ENCODE data around the gene ZFAND3. TPM values are rescaled to one million over a fixed set of nuclear protein-coding genes. Genes with fewer than 3 reads are reported as not detected.
A peak's percentile ranks its signal among the peaks of the same experiment; 100 is the strongest.

The ZFAND3 gene
- total and polyA plus RNA-seq, 10 of the 15 experiments (the other 5 are each of a cell fraction or from before 2014, with no cell fraction given) = 0.90 to 34.4 (median 16.3) TPM

GRCh38 chr6:38099221-38099620 lies 279.7 kb downstream of the ZFAND3 start (continued):
- TF ChIP-seq ZNF687 (IDR thresholded peaks at IDR 0.05) (no peak), SRF (IDR thresholded peaks at IDR 0.05; ENCODE audit: low read depth in 2 of 2, low read length in 2 of 2) (no peak), E2F4 (IDR thresholded peaks at IDR 0.05; ENCODE audit: low read depth, low read length) (no peak), ZNF274 (IDR thresholded peaks at IDR 0.05; ENCODE audit: insufficient read depth, insufficient read length) (no peak), POLR2A (IDR thresholded peaks at IDR 0.05; ENCODE audit: low read depth, low read length) (no peak)

GRCh38 chr6:38100380-38100779 lies 280.9 kb downstream of the ZFAND3 start:
- Histone ChIP-seq H3K79me2 (ENCODE audit: control insufficient read depth, insufficient read depth, low read length) (no peaks in the 10 kb centered on the region; the same call in 1 of the 2 replicates), H3K9me3 (replicated peaks; ENCODE audit: control insufficient read depth, insufficient read depth, low read length) (no peaks in the 10 kb centered on the region), H3K4me2 (ENCODE audit: control insufficient read depth, insufficient read depth) (no peak overlapping the region), H3K4me1 (ENCODE audit: control insufficient read depth, insufficient read depth, low read length) (peaks cover 11% of the 10 kb centered on the region), H3K36me3 (ENCODE audit: control insufficient read depth in 2 of 2, insufficient read depth in 2 of 2, low read length in 1 of 2) (no peaks in the 10 kb centered on the region; a peak in 2 of 4 replicates), H3K27ac (ENCODE audit: control insufficient read depth, insufficient read depth) (no peak overlapping the region), H4K20me1 (ENCODE audit: control insufficient read depth, insufficient read depth) (no peaks in the 10 kb centered on the region), H3K27me3 (replicated peaks in 1 of 2; ENCODE audit: control insufficient read depth in 2 of 2, insufficient read depth in 2 of 2, low read length in 1 of 2) (no peaks in the 10 kb centered on the region), H3K9ac (ENCODE audit: control insufficient read depth, insufficient read depth, low read length) (no peak overlapping the region), H3K4me3 (no peak overlapping the region), H2AFZ (ENCODE audit: control insufficient read depth, low read depth, low read length) (no peak overlapping the region)
- DNase-seq (ENCODE audit: low read depth, low spot score) (peak; percentile 5), ATAC-seq (peak; percentile 73), FAIRE-seq (peak; percentile 65)
- in situ Hi-C loops (cut with MboI) (no loop called here), intact Hi-C loops (cut with micrococcal nuclease; ENCODE audit: unreplicated experiment) (no loop called here)
- SMC1A ChIA-PET (ENCODE audit: uncharacterized antibody, unreplicated experiment) = interaction anchor here (0.8 to 2.0 kb wide), 4 partner anchors 10 to 54 kb away, joined by 3 to 5 read pairs (median 3); no protein-coding TSS in a partner anchor
- CTCF ChIA-PET = interaction anchor here (0.9 to 1.7 kb wide), 5 partner anchors 11 to 394 kb away, joined by 3 to 8 read pairs (median 3); no protein-coding TSS in a partner anchor
- TF ChIP-seq ZNF217 (IDR thresholded peaks at IDR 0.05) (no peak), EZH2 (IDR thresholded peaks at IDR 0.05; ENCODE audit: borderline replicate concordance, control insufficient read depth, low read depth, low read length) (no peak), USF2 (IDR thresholded peaks at IDR 0.05; ENCODE audit: borderline replicate concordance, low read depth, low read length) (no peak), CREB1 (IDR thresholded peaks at IDR 0.05; ENCODE audit: low read depth) (0 out of 2 replicates have a peak, but pooled peaks have one; percentile 23), RUNX3 (IDR thresholded peaks at IDR 0.05; ENCODE audit: low read length) (no peak)
- RAD21 ChIA-PET (ENCODE audit: unreplicated experiment) = interaction anchor here (0.9 kb wide), 1 partner anchor 67 kb away, joined by 3 read pairs; no protein-coding TSS in a partner anchor
- POLR2A ChIA-PET = interaction anchor here (1.1 to 1.2 kb wide), 3 partner anchors 21 to 241 kb away, joined by 3 read pairs; no protein-coding TSS in a partner anchor
- no TSS peak for BruUV-seq (replicated peaks)
- 0% methylated on average over 1 of the region's 1 CpG for WGBS (ENCODE audit: insufficient coverage, insufficient replicate concordance, low lambda C conversion rate, missing lambda C conversion rate)
